ENCODE measurements around the gene PAK5.

Gene PAK5

GRCh38 chr20:9775176-9775575 lies 63.7 kb downstream of the PAK5 start:
- DNase-seq: no peak

- DNase-seq: no peak
Observed at GRCh38 chr20:9769954-9770353, 68.9 kb downstream of the PAK5 start.

GRCh38 chr20:9761476-9761875 lies 77.4 kb downstream of the PAK5 start:
- DNase-seq: no peak

- no peak for DNase-seq
Observed at GRCh38 chr20:9759392-9759791, 79.5 kb downstream of the PAK5 start.

GRCh38 chr20:9758752-9759151 lies 80.1 kb downstream of the PAK5 start:
- no peak for DNase-seq

GRCh38 chr20:9756660-9757059 lies 82.2 kb downstream of the PAK5 start:
- no peak for DNase-seq

GRCh38 chr20:9755301-9755700 lies 83.6 kb downstream of the PAK5 start:
- no peak for DNase-seq

- DNase-seq: no peak
Observed at GRCh38 chr20:9744551-9744950, 94.3 kb downstream of the PAK5 start.

GRCh38 chr20:9743871-9744270 lies 95.0 kb downstream of the PAK5 start:
- no peak for DNase-seq

- DNase-seq: no peak
Observed at GRCh38 chr20:9742821-9743220, 96.1 kb downstream of the PAK5 start.

- no peak for DNase-seq
Observed at GRCh38 chr20:9741996-9742395, 96.9 kb downstream of the PAK5 start.

GRCh38 chr20:9740486-9740885 lies 98.4 kb downstream of the PAK5 start:
- DNase-seq: no peak

GRCh38 chr20:9739991-9740390 lies 98.9 kb downstream of the PAK5 start:
- DNase-seq: no peak

GRCh38 chr20:9736373-9736772 lies 102.5 kb downstream of the PAK5 start:
- no peak for DNase-seq

GRCh38 chr20:9723501-9724202 lies 115.2 kb downstream of the PAK5 start:
- no peak for DNase-seq

- no peak for DNase-seq
Observed at GRCh38 chr20:9711872-9712271, 127.0 kb downstream of the PAK5 start.

GRCh38 chr20:9710685-9711084 lies 128.2 kb downstream of the PAK5 start:
- DNase-seq: no peak

GRCh38 chr20:9705722-9706476 lies 133.0 kb downstream of the PAK5 start:
- no peak for DNase-seq

GRCh38 chr20:9699181-9699580 lies 139.7 kb downstream of the PAK5 start:
- DNase-seq: no peak

GRCh38 chr20:9689041-9689440 lies 149.8 kb downstream of the PAK5 start:
- DNase-seq: no peak

GRCh38 chr20:9686866-9687265 lies 152.0 kb downstream of the PAK5 start:
- DNase-seq: no peak

GRCh38 chr20:9686455-9686854 lies 152.4 kb downstream of the PAK5 start:
- DNase-seq: no peak

GRCh38 chr20:9686001-9686400 lies 152.9 kb downstream of the PAK5 start:
- no peak for DNase-seq

GRCh38 chr20:9685011-9685410 lies 153.9 kb downstream of the PAK5 start:
- no peak for DNase-seq

Measured in NCI-H1048 (cell line).